Astrocyte (in vitro differentiated cells and primary cell): ENCODE data around the gene COMT. TPM values are rescaled to one million over a fixed set of nuclear protein-coding genes. Genes with fewer than 3 reads are reported as not detected.

Experiments used
- DNase-seq: peaks from one replicate; pipeline ENCODE4 v3.0.0-alpha.2; 2010; ENCODE audit warnings: low read depth
- FAIRE-seq: peaks from 2 replicates; lab custom pipeline; 2011; peaks lifted over from hg19 to GRCh38; lab: Jason Lieb, UNC
- H2AFZ ChIP-seq: 2 replicates; pipeline ENCODE4 v1.6.0; 2012; ENCODE audit warnings: low read depth, low read length, inconsistent platforms
- H3K27ac ChIP-seq: 2 replicates; pipeline ENCODE4 v1.5.1; 2011; ENCODE audit warnings: low read depth, low read length, inconsistent platforms
- H3K27me3 ChIP-seq: 2 replicates; pipeline ENCODE4 v1.6.0; 2011; ENCODE audit warnings: low read length, inconsistent platforms; ENCODE audit not compliant: insufficient read depth
- H3K36me3 ChIP-seq: 2 replicates; pipeline ENCODE4 v1.5.1; 2011; ENCODE audit warnings: low read length, inconsistent platforms; ENCODE audit not compliant: insufficient read depth
- H3K4me1 ChIP-seq: 2 replicates; pipeline ENCODE4 v1.5.1; 2011; ENCODE audit warnings: low read length, inconsistent platforms; ENCODE audit not compliant: insufficient read depth
- H3K4me2 ChIP-seq: 2 replicates; pipeline ENCODE4 v1.6.0; 2012; ENCODE audit warnings: low read length, inconsistent platforms
- H3K4me3 ChIP-seq: 2 replicates; pipeline ENCODE4 v1.5.1; 2011; ENCODE audit warnings: low read depth, mild to moderate bottlenecking, low read length, inconsistent platforms; ENCODE audit not compliant: insufficient read depth
- H3K79me2 ChIP-seq: 2 replicates; pipeline ENCODE4 v1.6.0; 2012; ENCODE audit warnings: mild to moderate bottlenecking, low read length, inconsistent platforms; ENCODE audit not compliant: insufficient read depth
- H3K9ac ChIP-seq: 2 replicates; pipeline ENCODE4 v1.6.0; 2012; ENCODE audit warnings: mild to moderate bottlenecking, low read length, inconsistent platforms
- H3K9me3 ChIP-seq: 2 replicates; pipeline ENCODE4 v1.5.1; 2012; ENCODE audit warnings: low read depth, mild to moderate bottlenecking, low read length, inconsistent platforms; ENCODE audit not compliant: insufficient read depth
- H4K20me1 ChIP-seq: 2 replicates; pipeline ENCODE4 v1.6.0; 2012; ENCODE audit warnings: low read length, inconsistent platforms; ENCODE audit not compliant: insufficient read depth
- H3K27ac Mint-ChIP-seq: one replicate; pipeline ENCODE4 v1.8.0; 2021; ENCODE audit warnings: mild to moderate bottlenecking, mixed read lengths; ENCODE audit not compliant: unreplicated experiment
- H3K27me3 Mint-ChIP-seq: one replicate; pipeline ENCODE4 v1.8.0; 2021; ENCODE audit warnings: low read depth, mixed read lengths; ENCODE audit not compliant: unreplicated experiment
- H3K36me3 Mint-ChIP-seq: one replicate; pipeline ENCODE4 v1.8.0; 2021; ENCODE audit warnings: low read depth, mixed read lengths; ENCODE audit not compliant: unreplicated experiment
- H3K4me1 Mint-ChIP-seq: one replicate; pipeline ENCODE4 v1.8.0; 2021; ENCODE audit warnings: low read depth, mixed read lengths; ENCODE audit not compliant: unreplicated experiment
- H3K4me3 Mint-ChIP-seq: one replicate; pipeline ENCODE4 v1.8.0; 2021; ENCODE audit warnings: mild to moderate bottlenecking, moderate library complexity, mixed read lengths; ENCODE audit not compliant: unreplicated experiment
- H3K9me3 Mint-ChIP-seq: one replicate; pipeline ENCODE4 v1.8.0; 2021; ENCODE audit warnings: mild to moderate bottlenecking, mixed read lengths; ENCODE audit not compliant: unreplicated experiment
- CTCF ChIP-seq: IDR thresholded peaks from 2 replicates; pipeline ENCODE4 v1.5.1; 2011; ENCODE audit warnings: low read depth, mild to moderate bottlenecking, inconsistent platforms, low read length, moderate library complexity; ENCODE audit not compliant: insufficient read depth
- EZH2 ChIP-seq: IDR thresholded peaks from 2 replicates; pipeline ENCODE4 v1.6.1; 2012; ENCODE audit warnings: mild to moderate bottlenecking, low read length, inconsistent platforms; ENCODE audit not compliant: insufficient read depth
- total RNA-seq: library from RNA; stranded (reverse); gene quantifications from 2 replicates; pipeline ENCODE4 v1.2.1, GENCODE V29; 2021

Gene COMT
- total RNA-seq, 1 donor from 2014 or later: 116 TPM

GRCh38 chr22:20015187-20015625 lies 73.6 kb downstream of the COMT start:
- Mint-ChIP-seq H3K27me3 (peaks cover 42% of the 10 kb centered on the region), H3K9me3 (no peaks in the 10 kb centered on the region), H3K4me3 (peak overlapping the region; percentile 70), H3K4me1 (no peaks in the 10 kb centered on the region), H3K36me3 (no peaks in the 10 kb centered on the region), H3K27ac (no peak overlapping the region)
- peaks cover 3% of the 10 kb centered on the region for H3K4me1 ChIP-seq
- no peak overlapping the region for H2AFZ ChIP-seq
- H3K4me2 ChIP-seq: no peak overlapping the region
- no peak for TF ChIP-seq EZH2
- TF ChIP-seq CTCF: no peak
- H3K9ac ChIP-seq: no peak overlapping the region
- H3K4me3 ChIP-seq: no peak overlapping the region
- FAIRE-seq: no peak
- no peaks in the 10 kb centered on the region for H3K36me3 ChIP-seq
- H4K20me1 ChIP-seq: peaks cover 4% of the 10 kb centered on the region
- H3K27me3 ChIP-seq: peaks cover 12% of the 10 kb centered on the region
- DNase-seq: no peak
- no peaks in the 10 kb centered on the region for H3K79me2 ChIP-seq
- H3K27ac ChIP-seq: no peak overlapping the region
- H3K9me3 ChIP-seq: no peaks in the 10 kb centered on the region

GRCh38 chr22:20015971-20016733 lies 74.6 kb downstream of the COMT start:
- H3K27me3 Mint-ChIP-seq: peaks cover 40% of the 10 kb centered on the region
- no peaks in the 10 kb centered on the region for H3K9me3 Mint-ChIP-seq

More at GRCh38 chr22:20015971-20016733, 74.6 kb downstream of the COMT start:
- Histone ChIP-seq H2AFZ (peak overlapping the region; percentile 58), H3K79me2 (peaks cover 2% of the 10 kb centered on the region), H3K36me3 (no peaks in the 10 kb centered on the region), H3K27me3 (peaks cover 12% of the 10 kb centered on the region), H3K4me1 (peaks cover 7% of the 10 kb centered on the region), H3K4me3 (peak overlapping the region; percentile 59), H3K9ac (peak overlapping the region; percentile 39), H4K20me1 (peaks cover 4% of the 10 kb centered on the region), H3K9me3 (no peaks in the 10 kb centered on the region), H3K27ac (no peak overlapping the region), H3K4me2 (peak overlapping the region; percentile 92)
- Mint-ChIP-seq H3K27ac (no peak overlapping the region), H3K4me1 (peaks cover 2% of the 10 kb centered on the region), H3K4me3 (no peak overlapping the region), H3K36me3 (no peaks in the 10 kb centered on the region)
- DNase-seq (no peak), FAIRE-seq (no peak)
- TF ChIP-seq CTCF: no peak
- TF ChIP-seq EZH2: no peak
